ENCODE data around the gene RGS19. TPM values are rescaled to one million over a fixed set of nuclear protein-coding genes. Genes with fewer than 3 reads are reported as not detected.

The RGS19 gene
- polyA plus RNA-seq, 3 donors from 2014 or later, result 124 to 171 (median 132) TPM

GRCh38 chr20:64053841-64054661 is 25.3 kb downstream of the RGS19 start:
- H3K27ac Mint-ChIP-seq, result no peak overlapping the region
- no peaks in the 10 kb centered on the region for H3K9me3 Mint-ChIP-seq
- H3K36me3 Mint-ChIP-seq, result no peaks in the 10 kb centered on the region
- DNase-seq, result no peak
- no peak overlapping the region for H3K4me3 Mint-ChIP-seq
- H3K4me1 Mint-ChIP-seq, result peaks cover 0 to 11% of the 10 kb centered on the region in 2 donors
- peaks cover 4 to 11% (median 6%) of the 10 kb centered on the region in 3 donors for H3K27me3 Mint-ChIP-seq (ENCODE audit: low read depth in 3 of 3)

GRCh38 chr20:64052987-64053840 is 26.1 kb downstream of the RGS19 start:
- no peak overlapping the region for H3K4me3 Mint-ChIP-seq
- H3K27me3 Mint-ChIP-seq (ENCODE audit: low read depth in 3 of 3), result peaks cover 4 to 11% (median 6%) of the 10 kb centered on the region in 3 donors
- no peak for DNase-seq
- no peaks in the 10 kb centered on the region for H3K36me3 Mint-ChIP-seq
- peaks cover 0 to 9% of the 10 kb centered on the region in 2 donors for H3K4me1 Mint-ChIP-seq
- H3K27ac Mint-ChIP-seq, result no peak overlapping the region
- H3K9me3 Mint-ChIP-seq, result no peaks in the 10 kb centered on the region

DNA sequence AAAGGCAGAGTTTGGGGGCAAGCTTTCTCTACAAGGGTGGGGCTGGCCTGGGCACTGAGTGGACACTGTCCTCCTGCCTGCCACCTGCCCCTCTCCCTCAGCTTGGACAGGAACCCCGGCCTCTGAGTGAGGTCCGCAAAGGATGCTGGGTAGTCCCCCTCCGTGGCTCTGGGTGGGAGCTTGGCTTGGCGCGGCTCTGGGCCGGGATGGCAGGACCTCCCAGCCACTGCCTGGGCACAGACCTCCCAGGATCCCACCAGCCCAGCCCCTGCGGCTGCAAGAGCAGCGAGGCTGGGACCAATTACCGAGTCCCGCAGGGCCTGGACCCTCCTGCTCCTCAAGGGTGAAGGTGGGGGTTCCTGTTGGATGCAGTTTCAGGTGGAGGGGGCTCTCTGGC is 27.0 kb downstream of the RGS19 start:
- no peak for DNase-seq
- no peak overlapping the region for H3K27ac Mint-ChIP-seq
- H3K36me3 Mint-ChIP-seq, result no peaks in the 10 kb centered on the region
- H3K4me3 Mint-ChIP-seq, result no peak overlapping the region
- peaks cover 0 to 1% of the 10 kb centered on the region in 2 donors for H3K4me1 Mint-ChIP-seq
- H3K9me3 Mint-ChIP-seq, result no peaks in the 10 kb centered on the region
- peaks cover 7 to 8% (median 8%) of the 10 kb centered on the region in 3 donors for H3K27me3 Mint-ChIP-seq (ENCODE audit: low read depth in 3 of 3)

DNA sequence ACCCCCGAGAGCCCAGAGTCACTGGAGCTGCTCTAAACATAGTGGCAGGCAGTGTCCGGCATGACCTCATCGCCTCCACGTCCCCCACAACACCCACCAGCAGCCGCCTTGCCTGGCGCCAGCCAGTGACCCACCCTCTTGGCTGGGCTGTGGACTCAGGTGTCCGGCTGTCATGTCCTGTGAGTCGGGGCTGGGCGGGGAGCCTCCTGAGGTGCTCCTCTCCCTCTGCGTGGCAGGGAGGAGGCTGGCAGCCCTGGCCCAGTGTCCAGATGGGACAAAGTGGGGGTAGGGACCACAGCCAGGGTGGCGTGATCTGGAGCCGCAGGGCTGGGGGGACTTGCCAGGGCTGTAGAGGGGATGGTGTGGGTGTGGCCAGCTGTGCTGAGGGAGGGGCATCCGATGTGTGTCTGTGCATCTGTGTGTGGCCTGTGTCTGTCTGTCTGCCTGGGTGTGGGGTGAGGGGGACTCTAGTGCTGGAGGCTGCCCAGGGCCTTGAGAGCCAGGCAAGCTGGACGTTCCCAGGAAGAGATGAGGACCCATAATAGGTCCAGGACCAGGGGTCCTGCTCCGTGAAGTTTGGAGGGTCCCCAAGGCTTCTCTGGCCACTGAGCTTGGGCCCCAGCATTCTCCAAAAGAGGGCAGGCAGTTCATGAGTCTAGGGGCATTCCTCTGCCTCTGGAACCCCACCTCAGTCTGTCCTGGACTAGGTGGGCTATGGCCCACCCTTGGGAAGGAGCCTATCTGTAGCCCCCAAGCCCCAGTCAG is 27.6 kb downstream of the RGS19 start:
- no peak overlapping the region for H3K27ac Mint-ChIP-seq
- no peak overlapping the region for H3K4me3 Mint-ChIP-seq
- peaks cover 6 to 8% (median 8%) of the 10 kb centered on the region in 3 donors for H3K27me3 Mint-ChIP-seq (ENCODE audit: low read depth in 3 of 3)
- no peaks in the 10 kb centered on the region for H3K36me3 Mint-ChIP-seq
- no peaks in the 10 kb centered on the region for H3K9me3 Mint-ChIP-seq
- H3K4me1 Mint-ChIP-seq, result no peaks in the 10 kb centered on the region
- no peak for DNase-seq

GRCh38 chr20:64051033-64051452 is 28.3 kb downstream of the RGS19 start:
- Mint-ChIP-seq H3K36me3 (no peaks in the 10 kb centered on the region), H3K4me3 (no peak overlapping the region), H3K27ac (no peak overlapping the region), H3K4me1 (no peaks in the 10 kb centered on the region), H3K27me3 (ENCODE audit: low read depth in 3 of 3) (peaks cover 9 to 11% (median 9%) of the 10 kb centered on the region in 3 donors), H3K9me3 (no peaks in the 10 kb centered on the region)
- no peak for DNase-seq

- H3K36me3 Mint-ChIP-seq, result no peaks in the 10 kb centered on the region
- no peaks in the 10 kb centered on the region for H3K4me1 Mint-ChIP-seq
- no peak overlapping the region for H3K4me3 Mint-ChIP-seq
- H3K27me3 Mint-ChIP-seq (ENCODE audit: low read depth in 3 of 3), result peaks cover 8 to 12% (median 11%) of the 10 kb centered on the region in 3 donors
- no peaks in the 10 kb centered on the region for H3K9me3 Mint-ChIP-seq
- DNase-seq, result no peak
- no peak overlapping the region for H3K27ac Mint-ChIP-seq
Observed at GRCh38 chr20:64050261-64051032, 28.9 kb downstream of the RGS19 start.

DNA sequence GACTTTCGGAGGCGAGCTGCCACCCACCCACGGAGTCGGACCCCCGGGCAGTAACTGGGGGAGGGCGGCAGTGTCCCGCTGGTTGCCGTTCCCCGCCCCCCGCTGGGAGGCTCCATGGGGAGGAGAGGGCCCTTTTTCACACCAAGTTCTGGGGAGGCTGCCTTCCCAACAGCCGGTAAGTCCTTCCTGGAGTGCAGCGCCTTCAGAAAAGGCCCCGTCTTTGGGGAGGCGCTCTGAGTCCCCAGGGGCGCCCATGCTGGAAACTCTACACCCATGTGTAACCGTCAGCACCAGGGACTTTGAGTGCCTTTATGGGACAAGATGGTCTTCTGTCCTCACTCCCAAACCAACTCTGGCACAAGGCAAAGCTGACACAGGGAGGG is 29.4 kb downstream of the RGS19 start:
- H3K9me3 Mint-ChIP-seq, result no peaks in the 10 kb centered on the region
- DNase-seq, result no peak
- peaks cover 8 to 12% (median 8%) of the 10 kb centered on the region in 3 donors for H3K27me3 Mint-ChIP-seq (ENCODE audit: low read depth in 3 of 3)
- no peak overlapping the region for H3K4me3 Mint-ChIP-seq
- H3K36me3 Mint-ChIP-seq, result no peaks in the 10 kb centered on the region
- no peak overlapping the region for H3K27ac Mint-ChIP-seq
- no peaks in the 10 kb centered on the region for H3K4me1 Mint-ChIP-seq

DNA sequence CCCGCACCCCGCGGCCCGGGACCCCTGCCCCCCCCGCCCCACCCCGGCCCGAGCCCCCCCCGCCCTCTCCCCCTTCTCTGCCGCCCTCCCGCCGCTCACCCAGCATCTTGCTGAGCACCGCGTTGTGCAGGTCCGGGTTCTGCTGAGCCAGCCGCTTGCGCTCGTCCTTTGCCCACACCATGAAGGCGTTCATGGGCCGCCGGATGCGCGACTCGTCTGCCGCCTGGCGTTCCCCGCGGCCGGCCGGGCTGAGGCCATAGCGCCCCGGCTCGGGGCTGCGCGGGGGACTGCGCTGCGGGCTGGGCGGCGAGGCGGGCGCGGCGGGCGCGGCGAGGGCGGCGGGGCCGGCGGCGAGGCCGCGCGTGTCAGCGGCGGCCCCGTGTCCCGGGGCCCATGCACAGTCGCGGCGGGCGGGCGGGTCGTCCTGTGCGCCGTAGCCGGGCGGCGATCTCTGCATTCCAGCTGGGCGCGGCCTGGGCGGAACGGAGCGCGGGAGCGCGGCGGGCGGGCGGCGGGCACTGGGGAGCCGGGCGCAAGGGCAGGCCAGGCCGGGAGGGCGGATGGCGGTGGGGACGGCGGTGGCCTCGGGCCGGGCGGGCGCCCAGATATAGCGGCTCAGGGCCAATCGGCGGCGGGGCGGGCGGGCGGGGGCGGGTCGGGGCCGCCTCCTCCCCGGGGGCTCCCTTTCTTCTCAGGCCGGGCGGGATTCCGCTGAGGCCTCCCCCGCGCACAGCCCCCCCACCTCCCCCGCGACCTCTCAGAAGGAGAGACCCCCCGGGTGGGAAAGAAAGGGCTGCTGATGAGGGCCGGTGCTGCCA is 30.0 kb downstream of the RGS19 start, which contains the start of gene SOX18:
TSS of gene SOX18 (minus strand) at position 580 of the 818 bp plus-strand sequence. CDS start at position 457, 123 bp downstream.
- no peaks in the 10 kb centered on the region for H3K4me1 Mint-ChIP-seq
- no peaks in the 10 kb centered on the region for H3K9me3 Mint-ChIP-seq
- peaks cover 8 to 12% (median 9%) of the 10 kb centered on the region in 3 donors for H3K27me3 Mint-ChIP-seq (ENCODE audit: low read depth in 3 of 3)
- H3K36me3 Mint-ChIP-seq, result no peaks in the 10 kb centered on the region
- no peak within 1 kb of the TSS for H3K27ac Mint-ChIP-seq
- peak within 1 kb of the TSS in 1 of 5 donors; percentile 27 for H3K4me3 Mint-ChIP-seq
- no peak for DNase-seq

DNA sequence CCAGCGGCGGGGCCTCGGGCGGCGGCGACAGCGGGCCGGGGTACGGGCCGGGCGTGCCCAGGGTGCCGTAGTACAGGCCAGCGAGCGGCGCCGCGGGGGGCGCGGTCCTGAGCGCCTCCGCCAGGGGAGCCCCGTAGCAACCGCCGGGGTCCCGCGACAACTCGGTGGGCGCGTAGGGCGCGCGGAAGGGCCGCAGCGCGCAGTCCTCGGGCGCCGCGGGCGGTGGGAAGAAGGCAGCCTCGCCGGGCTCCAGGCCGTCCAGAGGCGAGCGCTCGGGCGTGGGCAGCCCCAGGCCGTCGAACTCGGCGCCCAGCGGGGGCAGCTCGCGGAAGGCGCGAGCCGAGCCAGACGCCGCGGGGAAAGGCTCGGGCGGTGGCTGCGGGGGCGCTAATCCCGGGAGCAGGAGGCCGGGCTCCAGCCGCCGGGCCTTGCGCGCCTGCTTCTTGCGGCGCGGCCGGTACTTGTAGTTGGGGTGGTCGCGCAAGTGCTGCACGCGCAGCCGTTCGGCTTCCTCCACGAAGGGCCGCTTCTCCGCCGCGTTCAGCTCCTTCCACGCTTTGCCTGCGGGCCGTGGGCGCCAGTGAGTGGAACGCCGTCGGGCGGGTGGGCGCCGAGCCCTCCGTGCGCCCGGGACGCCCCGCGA is 30.8 kb downstream of the RGS19 start:
- Mint-ChIP-seq H3K36me3 (no peaks in the 10 kb centered on the region), H3K9me3 (no peaks in the 10 kb centered on the region), H3K4me3 (no peak overlapping the region), H3K27me3 (ENCODE audit: low read depth in 3 of 3) (peaks cover 8 to 12% (median 12%) of the 10 kb centered on the region in 3 donors), H3K27ac (no peak overlapping the region), H3K4me1 (no peaks in the 10 kb centered on the region)
- no peak for DNase-seq

- no peak overlapping the region for H3K4me3 Mint-ChIP-seq
- H3K36me3 Mint-ChIP-seq, result no peaks in the 10 kb centered on the region
- no peak overlapping the region for H3K27ac Mint-ChIP-seq
- peaks cover 5 to 17% (median 12%) of the 10 kb centered on the region in 3 donors for H3K27me3 Mint-ChIP-seq (ENCODE audit: low read depth in 3 of 3)
- H3K9me3 Mint-ChIP-seq, result no peaks in the 10 kb centered on the region
- no peak for DNase-seq
- H3K4me1 Mint-ChIP-seq, result peaks cover 0 to 2% of the 10 kb centered on the region in 2 donors
Observed at GRCh38 chr20:64047968-64048401, 31.3 kb downstream of the RGS19 start.

DNA sequence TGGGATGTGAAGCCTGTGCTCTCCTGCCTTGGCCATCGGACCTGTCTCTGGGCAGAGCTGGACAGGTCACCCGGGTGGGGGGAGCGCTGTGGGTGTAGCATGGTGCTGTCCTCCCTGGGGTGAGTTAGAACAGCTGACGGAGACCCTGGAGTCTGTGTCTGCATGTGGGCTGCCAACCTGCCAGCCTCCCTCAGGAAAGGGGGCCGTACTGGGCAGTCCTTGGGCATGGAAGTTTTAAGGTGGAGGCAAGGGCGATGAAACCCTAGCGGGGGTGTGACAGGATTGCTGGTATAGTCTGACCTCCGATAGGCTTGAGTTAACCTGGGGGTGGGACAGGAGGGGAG is 32.3 kb downstream of the RGS19 start:
- DNase-seq, result no peak
- Mint-ChIP-seq H3K27me3 (ENCODE audit: low read depth in 3 of 3) (peaks cover 5 to 19% (median 12%) of the 10 kb centered on the region in 3 donors), H3K27ac (no peak overlapping the region), H3K4me1 (peaks cover 0 to 4% of the 10 kb centered on the region in 2 donors), H3K9me3 (no peaks in the 10 kb centered on the region), H3K36me3 (no peaks in the 10 kb centered on the region), H3K4me3 (no peak overlapping the region)
